PC-3 (cell line): Measurements from ENCODE around the gene SLC25A41. TPM values are rescaled to one million over a fixed set of nuclear protein-coding genes. Genes with fewer than 3 reads are reported as not detected.
"Not testable (repeated sequence)": the region's sequence is repeated elsewhere in the genome, so short reads cannot be mapped to it uniquely, and the experiment has no call there.

Experiments
- ATAC-seq: fragments of 200-7000 bp; cut with Tn5 transposase; 2 replicates; pipeline ENCODE4 v1.9.1; 2020; ENCODE audit warnings: mild to moderate bottlenecking, moderate library complexity
- BruUV-seq: library from RNA; stranded (reverse); fragments of 400-500 nt; replicated peaks from 2 replicates; lab custom pipeline; 2021; lab: Mats Ljungman, UMichigan
- CTCF ChIA-PET: fragments of 300-600 bp; sonication (Branson Sonifier 250); formaldehyde crosslinking; loops from one replicate; lab custom pipeline; 2022; ENCODE audit warnings: antibody characterized with exemption; lab: Charles Lee
- POLR2A ChIA-PET: fragments of 300-600 bp; sonication (Branson Sonifier 250); formaldehyde crosslinking; loops from one replicate; lab custom pipeline; 2022; ENCODE audit warnings: antibody characterized with exemption; ENCODE audit not compliant: unreplicated experiment; lab: Charles Lee
- DNase-seq: peaks from one replicate; pipeline ENCODE4 v3.0.0-alpha.2; 2015
- H2AFZ ChIP-seq: fragments of 300-600 bp; sonication (generic); 2 replicates; pipeline ENCODE4 v1.6.0; 2016; ENCODE audit warnings: antibody characterized with exemption, low read length
- H3F3A ChIP-seq: fragments of 300-600 bp; sonication (generic); one replicate; pipeline ENCODE4 v1.6.0; 2017; ENCODE audit warnings: antibody characterized with exemption, low read length, control low read depth, mild to moderate bottlenecking; ENCODE audit not compliant: unreplicated experiment
- H3K27ac ChIP-seq: fragments of 300-600 bp; sonication (generic); 2 replicates; pipeline ENCODE4 v1.5.1; 2016; ENCODE audit warnings: mild to moderate bottlenecking, low read length
- H3K27me3 ChIP-seq: fragments of 300-600 bp; sonication (generic); 2 replicates; pipeline ENCODE4 v1.6.1; 2016; ENCODE audit warnings: low read length, mixed read lengths
- H3K36me3 ChIP-seq: fragments of 300-600 bp; sonication (generic); 2 replicates; pipeline ENCODE4 v1.6.1; 2016; ENCODE audit warnings: low read depth, mixed run types, low read length, mixed read lengths
- H3K4me1 ChIP-seq: fragments of 300-600 bp; sonication (generic); 2 replicates; pipeline ENCODE4 v1.5.1; 2016; ENCODE audit warnings: low read length; ENCODE audit not compliant: insufficient read depth
- H3K4me2 ChIP-seq: fragments of 300-600 bp; sonication (generic); 2 replicates; pipeline ENCODE4 v1.6.0; 2016; ENCODE audit warnings: low read length
- H3K4me3 ChIP-seq: fragments of 300-600 bp; sonication (generic); 2 replicates; pipeline ENCODE4 v1.5.1; 2016; ENCODE audit warnings: mild to moderate bottlenecking, low read length, mixed read lengths
- H3K79me2 ChIP-seq: fragments of 300-600 bp; sonication (generic); 2 replicates; pipeline ENCODE4 v1.6.1; 2017; ENCODE audit warnings: low read length, mixed read lengths
- H3K9ac ChIP-seq: fragments of 300-600 bp; sonication (generic); 2 replicates; pipeline ENCODE4 v1.6.0; 2016; ENCODE audit warnings: mild to moderate bottlenecking, low read length
- H3K9me2 ChIP-seq: fragments of 300-600 bp; sonication (generic); replicated peaks from 2 replicates; pipeline ENCODE4 v1.6.1; 2016; ENCODE audit warnings: mixed run types, low read length, mixed read lengths
- H3K9me3 ChIP-seq: fragments of 300-600 bp; sonication (generic); 2 replicates; pipeline ENCODE4 v1.6.1; 2016; ENCODE audit warnings: low read length, mixed read lengths
- H4K20me1 ChIP-seq: fragments of 300-600 bp; sonication (generic); 2 replicates; pipeline ENCODE4 v1.6.1; 2016; ENCODE audit warnings: low read length, mixed read lengths
- EZH2 ChIP-seq: fragments of 300-600 bp; sonication (generic); IDR thresholded peaks from one replicate; pipeline ENCODE4 v1.6.1; 2017; ENCODE audit warnings: antibody characterized with exemption, mild to moderate bottlenecking, low read length; ENCODE audit not compliant: unreplicated experiment
- EZH2phosphoT487 ChIP-seq: fragments of 300-600 bp; sonication (generic); IDR thresholded peaks from 2 replicates; pipeline ENCODE4 v1.6.1; 2018; ENCODE audit warnings: mild to moderate bottlenecking, antibody characterized with exemption, low read length, borderline replicate concordance
- intact Hi-C: fragments of 100-400 bp; cut with micrococcal nuclease; formaldehyde crosslinking; loops from 2 replicates; pipeline ENCODE4 v1.9.0; 2023
- total RNA-seq: library from RNA; depleted of rRNA; stranded (reverse); fragments of >200 nt; gene quantifications from 2 replicates; pipeline ENCODE4 v1.2.3, GENCODE V29; 2014
- TF ChIP-seq, protein P1 (sequence below): fragments of 300-600 bp; sonication (generic); conservative IDR thresholded peaks from 2 replicates; pipeline ENCODE4 v1.5.1; 2017; ENCODE audit warnings: antibody characterized with exemption, low read depth, mild to moderate bottlenecking, low read length

Gene SLC25A41
- total RNA-seq, 1 experiment from 2014 or later = 0.26 TPM

DNA sequence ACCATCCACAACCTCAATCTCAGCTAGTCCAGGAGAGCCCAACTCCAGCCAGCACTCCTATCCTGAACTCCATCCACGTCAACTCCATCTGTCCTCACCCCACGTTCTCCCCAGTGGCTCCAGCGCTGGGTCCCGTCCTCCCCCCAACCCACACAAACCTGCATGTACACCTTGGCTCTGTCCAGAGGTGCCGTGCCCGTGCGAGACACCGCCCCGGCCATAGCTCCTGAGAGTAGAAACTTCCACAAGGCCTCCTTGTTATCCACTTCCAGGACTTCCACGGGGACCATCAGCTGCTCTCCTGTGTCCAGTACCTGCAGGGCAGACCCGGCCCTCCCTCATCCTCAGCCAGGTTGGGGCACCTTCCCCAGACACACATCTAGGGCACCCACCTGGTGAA lies 1.7 kb downstream of the SLC25A41 start:
- no peak overlapping the region for H3K4me2 ChIP-seq
- no peak overlapping the region for H3K9ac ChIP-seq
- no peaks in the 10 kb centered on the region for H3F3A ChIP-seq
- H3K9me2 ChIP-seq = no peaks in the 10 kb centered on the region
- POLR2A ChIA-PET = no interaction called here
- no peak overlapping the region for H2AFZ ChIP-seq
- H3K4me3 ChIP-seq = no peak overlapping the region
- CTCF ChIA-PET = no interaction called here
- no peaks in the 10 kb centered on the region for H3K27me3 ChIP-seq
- ATAC-seq = no peak
- TF ChIP-seq EZH2 = no peak
- H3K9me3 ChIP-seq = no peaks in the 10 kb centered on the region
- no peak overlapping the region for H3K27ac ChIP-seq
- DNase-seq = no peak
- no peaks in the 10 kb centered on the region for H3K4me1 ChIP-seq
- no TSS peak for BruUV-seq
- H3K79me2 ChIP-seq = no peaks in the 10 kb centered on the region
- no peaks in the 10 kb centered on the region for H4K20me1 ChIP-seq
- intact Hi-C loops = no loop called here
- no peaks in the 10 kb centered on the region for H3K36me3 ChIP-seq

DNA sequence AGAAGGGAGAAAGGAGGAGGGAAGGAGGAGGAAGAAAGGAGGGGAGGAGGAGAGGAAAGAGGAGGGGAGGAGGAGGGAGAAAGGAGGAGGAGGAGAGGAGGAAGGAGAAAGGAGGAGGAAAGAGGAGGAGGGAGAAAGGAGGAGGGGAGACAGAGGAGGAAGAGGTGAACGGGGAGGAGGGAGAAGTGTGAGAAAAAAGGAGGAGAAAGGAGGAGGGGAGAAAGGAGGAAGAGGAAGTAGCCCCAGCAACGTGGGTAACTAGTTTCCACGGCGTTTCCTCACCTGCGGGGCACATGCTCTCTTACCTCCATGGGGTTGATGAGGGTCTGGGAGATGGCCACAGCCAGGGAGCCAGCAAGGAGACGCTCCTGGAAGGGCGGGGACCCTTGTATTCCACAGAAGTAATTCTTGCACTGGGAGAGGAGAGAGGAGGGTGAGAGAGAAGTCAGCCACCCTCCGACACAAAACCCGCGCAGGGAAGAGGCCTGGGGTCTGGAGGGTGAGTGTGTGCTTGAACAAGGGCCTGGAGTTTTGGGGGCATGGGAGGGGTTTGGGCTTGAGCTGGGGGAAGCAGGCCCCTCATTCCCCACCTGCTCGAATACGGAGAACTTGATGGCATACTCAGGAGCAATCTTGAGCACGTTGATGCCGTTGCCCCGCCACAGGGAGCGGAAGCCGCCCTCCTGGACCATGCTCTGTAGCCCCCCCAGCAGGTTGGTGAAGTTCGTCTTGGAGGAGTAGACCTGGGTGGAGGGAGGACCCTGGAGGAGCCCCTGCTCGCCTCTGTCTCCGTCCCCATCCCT lies 3.9 kb downstream of the SLC25A41 start:
- intact Hi-C loops = loop anchor here (5.0 kb wide), 1 partner anchor 302 kb away; no protein-coding TSS in a partner anchor
- H2AFZ ChIP-seq = peak overlapping the region; percentile 60
- CTCF ChIA-PET = no interaction called here
- no peak overlapping the region for H3K27ac ChIP-seq
- peaks cover 5% of the 10 kb centered on the region; the same call in 1 of the 2 replicates for H3K4me1 ChIP-seq
- H3K27me3 ChIP-seq = no peaks in the 10 kb centered on the region
- TF ChIP-seq EZH2phosphoT487 (no peak), EZH2 (no peak)
- TF ChIP-seq, protein P1, sequence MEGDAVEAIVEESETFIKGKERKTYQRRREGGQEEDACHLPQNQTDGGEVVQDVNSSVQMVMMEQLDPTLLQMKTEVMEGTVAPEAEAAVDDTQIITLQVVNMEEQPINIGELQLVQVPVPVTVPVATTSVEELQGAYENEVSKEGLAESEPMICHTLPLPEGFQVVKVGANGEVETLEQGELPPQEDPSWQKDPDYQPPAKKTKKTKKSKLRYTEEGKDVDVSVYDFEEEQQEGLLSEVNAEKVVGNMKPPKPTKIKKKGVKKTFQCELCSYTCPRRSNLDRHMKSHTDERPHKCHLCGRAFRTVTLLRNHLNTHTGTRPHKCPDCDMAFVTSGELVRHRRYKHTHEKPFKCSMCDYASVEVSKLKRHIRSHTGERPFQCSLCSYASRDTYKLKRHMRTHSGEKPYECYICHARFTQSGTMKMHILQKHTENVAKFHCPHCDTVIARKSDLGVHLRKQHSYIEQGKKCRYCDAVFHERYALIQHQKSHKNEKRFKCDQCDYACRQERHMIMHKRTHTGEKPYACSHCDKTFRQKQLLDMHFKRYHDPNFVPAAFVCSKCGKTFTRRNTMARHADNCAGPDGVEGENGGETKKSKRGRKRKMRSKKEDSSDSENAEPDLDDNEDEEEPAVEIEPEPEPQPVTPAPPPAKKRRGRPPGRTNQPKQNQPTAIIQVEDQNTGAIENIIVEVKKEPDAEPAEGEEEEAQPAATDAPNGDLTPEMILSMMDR = no peak
- H3K79me2 ChIP-seq = no peaks in the 10 kb centered on the region
- DNase-seq (peak; percentile 19), ATAC-seq (no peak)
- H4K20me1 ChIP-seq = no peaks in the 10 kb centered on the region
- POLR2A ChIA-PET = no interaction called here
- no TSS peak for BruUV-seq
- H3K4me3 ChIP-seq = no peak overlapping the region
- no peaks in the 10 kb centered on the region for H3F3A ChIP-seq
- no peaks in the 10 kb centered on the region for H3K9me3 ChIP-seq
- H3K4me2 ChIP-seq = peak overlapping the region; percentile 23; the same call in 1 of the 2 replicates
- no peak overlapping the region for H3K9ac ChIP-seq
- H3K9me2 ChIP-seq = no peaks in the 10 kb centered on the region
- H3K36me3 ChIP-seq = no peaks in the 10 kb centered on the region

GRCh38 chr19:6428692-6429418 lies 4.7 kb downstream of the SLC25A41 start:
- H3K4me3 ChIP-seq, CTCF ChIA-PET: not testable (repeated sequence)
- intact Hi-C loops = loop anchor here (5.0 kb wide), 1 partner anchor 302 kb away; no protein-coding TSS in a partner anchor

More at GRCh38 chr19:6428692-6429418, 4.7 kb downstream of the SLC25A41 start:
- H3K9me3 ChIP-seq, H3K36me3 ChIP-seq, H3F3A ChIP-seq, ATAC-seq, H3K9ac ChIP-seq, H3K4me2 ChIP-seq, H4K20me1 ChIP-seq, H3K79me2 ChIP-seq, DNase-seq, H3K4me1 ChIP-seq, H3K27me3 ChIP-seq, H3K27ac ChIP-seq, POLR2A ChIA-PET, H3K9me2 ChIP-seq, BruUV-seq: not testable (repeated sequence)
- peak overlapping the region; percentile 60; the same call in 1 of the 2 replicates for H2AFZ ChIP-seq
